ENCODE measurements around the gene EPHA1. TPM values are rescaled to one million over a fixed set of nuclear protein-coding genes. Genes with fewer than 3 reads are reported as not detected.

EPHA1 gene
- total and polyA plus RNA-seq, 2 donors (not counting 1 experiment from before 2014, with no cell fraction given) = 0.39 to 0.49 TPM

GRCh38 chr7:143396625-143397556 lies 11.8 kb downstream of the EPHA1 start:
- Mint-ChIP-seq H3K4me3 (no peak overlapping the region), H3K4me1 (no peaks in the 10 kb centered on the region), H3K9me3 (ENCODE audit: insufficient read depth) (no peaks in the 10 kb centered on the region), H3K27ac (no peak overlapping the region), H3K27me3 (no peaks in the 10 kb centered on the region)
- intact Hi-C loops (cut with micrococcal nuclease) = no loop called here
- no peaks in the 10 kb centered on the region for H3K36me3 ChIP-seq (replicated peaks in 1 of 2; ENCODE audit: control extremely low read depth in 1 of 2, control insufficient read depth in 1 of 2, extremely low read depth in 1 of 2, insufficient read depth in 2 of 2, low read length in 1 of 2)
- H3K9me3 ChIP-seq (ENCODE audit: control extremely low read depth in 1 of 3, control insufficient read depth in 2 of 3, insufficient read depth in 1 of 3, low read length in 2 of 3) = no peaks in the 10 kb centered on the region
- DNase-seq = no peak
- no peaks in the 10 kb centered on the region for H3K4me1 ChIP-seq (ENCODE audit: control insufficient read depth in 2 of 2, insufficient read depth in 2 of 2, low read length in 2 of 2)
- H3K4me3 ChIP-seq (ENCODE audit: control extremely low read depth in 1 of 5, extremely low read depth in 1 of 5, insufficient read depth in 1 of 5, low read depth in 2 of 5, low read length in 4 of 5) = no peak overlapping the region
- no peak overlapping the region for H3K27ac ChIP-seq (ENCODE audit: low read length in 2 of 2)
- no peaks in the 10 kb centered on the region for H3K79me2 ChIP-seq (ENCODE audit: control insufficient read depth, insufficient read depth, low read length)
- no peaks in the 10 kb centered on the region for H3K27me3 ChIP-seq (replicated peaks in 1 of 4; ENCODE audit: control extremely low read depth in 1 of 4, control insufficient read depth in 3 of 4, insufficient read depth in 4 of 4, low read length in 3 of 4)
- H2AFZ ChIP-seq (ENCODE audit: insufficient read depth, low read depth, low read length, poor library complexity, severe bottlenecking) = no peak overlapping the region
- ChIA-PET CTCF (no interaction called here), POLR2A (no interaction called here)
- H4K20me1 ChIP-seq (ENCODE audit: control insufficient read depth, insufficient read depth, low read length, poor library complexity, severe bottlenecking) = no peaks in the 10 kb centered on the region
- no peak overlapping the region for H3K9ac ChIP-seq (ENCODE audit: low read length)
- ATAC-seq (ENCODE audit: low read depth) = no peak
- no peak for TF ChIP-seq EZH2 (IDR thresholded peaks at IDR 0.05; ENCODE audit: borderline replicate concordance, insufficient read depth, low read depth, low read length, poor library complexity, severe bottlenecking)
- no peak for TF ChIP-seq CTCF (IDR thresholded peaks at IDR 0.05)
- WGBS (ENCODE audit: insufficient coverage) = 87% methylated on average over 28 of the region's 28 CpGs
- no peak overlapping the region for H3K4me2 ChIP-seq (replicated peaks; ENCODE audit: low read depth, low read length, poor library complexity, severe bottlenecking)

- no peak overlapping the region for H3K4me2 ChIP-seq (replicated peaks; ENCODE audit: low read depth, low read length, poor library complexity, severe bottlenecking)
- H4K20me1 ChIP-seq (ENCODE audit: control insufficient read depth, insufficient read depth, low read length, poor library complexity, severe bottlenecking) = no peaks in the 10 kb centered on the region
- Mint-ChIP-seq H3K27ac (no peak overlapping the region), H3K4me3 (no peak overlapping the region), H3K4me1 (no peaks in the 10 kb centered on the region), H3K27me3 (no peaks in the 10 kb centered on the region), H3K9me3 (ENCODE audit: insufficient read depth) (no peaks in the 10 kb centered on the region)
- intact Hi-C loops (cut with micrococcal nuclease) = no loop called here
- no peak overlapping the region for H3K4me3 ChIP-seq (ENCODE audit: control extremely low read depth in 1 of 5, extremely low read depth in 1 of 5, insufficient read depth in 1 of 5, low read depth in 2 of 5, low read length in 4 of 5)
- H3K9ac ChIP-seq (ENCODE audit: low read length) = no peak overlapping the region
- CTCF ChIA-PET = no interaction called here
- no peak for TF ChIP-seq EZH2 (IDR thresholded peaks at IDR 0.05; ENCODE audit: borderline replicate concordance, insufficient read depth, low read depth, low read length, poor library complexity, severe bottlenecking)
- TF ChIP-seq CTCF (IDR thresholded peaks at IDR 0.05) = no peak
- H3K27me3 ChIP-seq (replicated peaks in 1 of 4; ENCODE audit: control extremely low read depth in 1 of 4, control insufficient read depth in 3 of 4, insufficient read depth in 4 of 4, low read length in 3 of 4) = no peaks in the 10 kb centered on the region
- peaks cover 0 to 4% of the 10 kb centered on the region in 2 experiments for H3K36me3 ChIP-seq (replicated peaks in 1 of 2; ENCODE audit: control extremely low read depth in 1 of 2, control insufficient read depth in 1 of 2, extremely low read depth in 1 of 2, insufficient read depth in 2 of 2, low read length in 1 of 2)
- WGBS (ENCODE audit: insufficient coverage) = 81% methylated on average over 6 of the region's 7 CpGs
- DNase-seq (no peak), ATAC-seq (ENCODE audit: low read depth) (no peak)
- H3K27ac ChIP-seq (ENCODE audit: low read length in 2 of 2) = no peak overlapping the region
- H2AFZ ChIP-seq (ENCODE audit: insufficient read depth, low read depth, low read length, poor library complexity, severe bottlenecking) = no peak overlapping the region
- POLR2A ChIA-PET = no interaction called here
- H3K4me1 ChIP-seq (ENCODE audit: control insufficient read depth in 2 of 2, insufficient read depth in 2 of 2, low read length in 2 of 2) = no peaks in the 10 kb centered on the region
- no peaks in the 10 kb centered on the region for H3K79me2 ChIP-seq (ENCODE audit: control insufficient read depth, insufficient read depth, low read length)
- no peaks in the 10 kb centered on the region for H3K9me3 ChIP-seq (ENCODE audit: control extremely low read depth in 1 of 3, control insufficient read depth in 2 of 3, insufficient read depth in 1 of 3, low read length in 2 of 3)
Observed at GRCh38 chr7:143396182-143396581, 12.5 kb downstream of the EPHA1 start.
